GM12878 (cell line): Measurements from ENCODE around the gene TMCO1. TPM values are rescaled to one million over a fixed set of nuclear protein-coding genes. Genes with fewer than 3 reads are reported as not detected.
"Not testable (repeated sequence)": the region's sequence is repeated elsewhere in the genome, so short reads cannot be mapped to it uniquely, and the experiment has no call there.

Experiments used
- ATAC-seq: fragments of 200-7000 bp; cut with Tn5 transposase; 3 replicates; pipeline ENCODE4 v1.9.1; 2020; ENCODE audit warnings: mild to moderate bottlenecking, moderate library complexity
- BruUV-seq: library from RNA; stranded (reverse); fragments of 400-500 nt; replicated peaks from 2 replicates; lab custom pipeline; 2021; lab: Mats Ljungman, UMichigan
- CTCF ChIA-PET: fragments of 300-600 bp; sonication (Branson Sonifier 250); formaldehyde crosslinking; extraction: SDS; loops from one replicate; lab custom pipeline; 2021; ENCODE audit warnings: inconsistent platforms; lab: Yijun Ruan, JAX
- POLR2A ChIA-PET: fragments of 350-600 bp; formaldehyde crosslinking; extraction: SDS; loops from one replicate; lab custom pipeline; 2021; ENCODE audit warnings: inconsistent platforms; lab: Charles Lee
- RAD21 ChIA-PET: fragments of 300-600 bp; sonication (Branson Sonifier 250); formaldehyde crosslinking; loops from one replicate; lab custom pipeline; 2023; ENCODE audit warnings: antibody characterized with exemption; ENCODE audit not compliant: unreplicated experiment; lab: Charles Lee
- SMC1A ChIA-PET: fragments of 300-600 bp; sonication (Branson Sonifier 250); formaldehyde crosslinking; loops from one replicate; lab custom pipeline; 2023; ENCODE audit not compliant: unreplicated experiment, uncharacterized antibody; lab: Charles Lee
- DNase-seq: peaks from one replicate; pipeline ENCODE4 v3.0.0-alpha.2; 2011; ENCODE audit warnings: low read depth, low spot score
- FAIRE-seq: peaks from 3 replicates; lab custom pipeline; 2011; peaks lifted over from hg19 to GRCh38; lab: Jason Lieb, UNC
- H2AFZ ChIP-seq: 2 replicates; pipeline ENCODE4 v1.6.0; 2011; ENCODE audit warnings: low read depth, low read length, control low read depth; ENCODE audit not compliant: control insufficient read depth
- H3K27ac ChIP-seq: 2 replicates; pipeline ENCODE4 v1.5.1; 2011; ENCODE audit warnings: control low read depth; ENCODE audit not compliant: control insufficient read depth, insufficient read depth
- H3K27me3 ChIP-seq, 2 experiments: replicated peaks in 1 of 2; 2 replicates each; pipeline versions ENCODE4 v1.6.0 to v1.6.1; 2011; ENCODE audit warnings: low read length in 1 of 2; ENCODE audit not compliant: control insufficient read depth in 2 of 2, insufficient read depth in 2 of 2
- H3K36me3 ChIP-seq, 2 experiments: 2 replicates each; pipeline ENCODE4 v1.5.1; 2011; ENCODE audit warnings: low read length in 1 of 2; ENCODE audit not compliant: control insufficient read depth in 2 of 2, insufficient read depth in 2 of 2
- H3K4me1 ChIP-seq: 2 replicates; pipeline ENCODE4 v1.6.1; 2011; ENCODE audit warnings: mild to moderate bottlenecking, low read length, moderate library complexity, mixed read lengths; ENCODE audit not compliant: control insufficient read depth, insufficient read depth
- H3K4me2 ChIP-seq: 2 replicates; pipeline ENCODE4 v1.6.0; 2011; ENCODE audit warnings: control low read depth; ENCODE audit not compliant: control insufficient read depth, insufficient read depth
- H3K4me3 ChIP-seq: fragments of 200-600 bp; sonication (generic); 2 replicates; pipeline ENCODE4 v1.5.1; 2016
- H3K79me2 ChIP-seq: 2 replicates; pipeline ENCODE4 v1.6.0; 2011; ENCODE audit warnings: low read length; ENCODE audit not compliant: control insufficient read depth, insufficient read depth
- H3K9ac ChIP-seq: 2 replicates; pipeline ENCODE4 v1.8.0; 2011; ENCODE audit warnings: low read length, control low read depth, mixed read lengths; ENCODE audit not compliant: control insufficient read depth, insufficient read depth
- H3K9me3 ChIP-seq: replicated peaks from 3 replicates; pipeline ENCODE4 v1.5.1; 2011; ENCODE audit warnings: mild to moderate bottlenecking, low read length; ENCODE audit not compliant: control insufficient read depth, insufficient read depth
- H4K20me1 ChIP-seq: 2 replicates; pipeline ENCODE4 v1.6.0; 2011; ENCODE audit not compliant: control insufficient read depth, insufficient read depth
- HCFC1 ChIP-seq: fragments of 150-350 bp; IDR thresholded peaks from 2 replicates; pipeline ENCODE4 v1.6.1; 2014; ENCODE audit warnings: low read length
- MXI1 ChIP-seq: fragments of 150-350 bp; IDR thresholded peaks from 2 replicates; pipeline ENCODE4 v1.6.1; 2011; ENCODE audit warnings: low read depth, mild to moderate bottlenecking, inconsistent platforms, low read length, improper control_type of control experiment
- TAF1 ChIP-seq: IDR thresholded peaks from 2 replicates; pipeline ENCODE4 v1.6.1; 2011; ENCODE audit warnings: mild to moderate bottlenecking, low read depth, low read length, borderline replicate concordance
- ZNF592 ChIP-seq: fragments of 450-650 bp; IDR thresholded peaks from 2 replicates; pipeline ENCODE4 v1.6.1; 2017; ENCODE audit warnings: mild to moderate bottlenecking, moderate library complexity
- WGBS: methylation state at CpG from one replicate; pipeline ENCODE4 v1.1.6; 2016; ENCODE audit warnings: low lambda C conversion rate; ENCODE audit not compliant: insufficient replicate concordance, insufficient coverage; ENCODE audit errors: missing lambda C conversion rate; 5-methylcytosine and 5-hydroxymethylcytosine counted together
- in situ Hi-C: fragments of 300-500 bp; cut with MboI; formaldehyde crosslinking; loops from 9 replicates; pipeline ENCODE4 v1.14.3; 2018; ENCODE audit warnings: mixed read lengths
- intact Hi-C: fragments of 100-400 bp; cut with micrococcal nuclease; formaldehyde crosslinking; loops from one replicate; pipeline ENCODE4 v1.14.2; 2022; ENCODE audit not compliant: unreplicated experiment
- polyA plus RNA-seq, 11 experiments: library from polyadenylated mRNA; depleted of rRNA in 4 of 11; unstranded in 6 of 11; stranded (reverse) in 5 of 11; fragments of >200 nt; fragmentation: Nextera tagmentation in 4 of 11; fragmentation: Illumina TruSeq in 1 of 11; extraction: Ambion mirVana in 4 of 11; extraction: Trizol in 1 of 11; gene quantifications; 1 replicate in 1 of 11; 2 replicates in 10 of 11; pipeline versions ENCODE4 v1.2.1 to v1.2.3, GENCODE V29; 2011 to 2016; ENCODE audit warnings: inconsistent platforms in 2 of 11, missing spikeins in 2 of 11, low read depth in 1 of 11
- total RNA-seq, 4 experiments: library from RNA; depleted of rRNA in 3 of 4; stranded (reverse); fragments of >200 nt in 3 of 4; fragmentation: Illumina TruSeq in 1 of 4; extraction: Trizol in 1 of 4; gene quantifications; 2 replicates each; pipeline versions ENCODE4 v1.2.1 to v1.2.3, GENCODE V29; 2013 to 2021
- TF ChIP-seq, protein P1 (sequence below): fragments of 450-650 bp; IDR thresholded peaks from 2 replicates; pipeline ENCODE4 v1.6.1; 2016; ENCODE audit warnings: mild to moderate bottlenecking

TMCO1 gene
- total and polyA plus RNA-seq, 10 of the 15 experiments (the other 5 are each of a cell fraction or from before 2014, with no cell fraction given): 50.3 to 253 (median 126) TPM

DNA sequence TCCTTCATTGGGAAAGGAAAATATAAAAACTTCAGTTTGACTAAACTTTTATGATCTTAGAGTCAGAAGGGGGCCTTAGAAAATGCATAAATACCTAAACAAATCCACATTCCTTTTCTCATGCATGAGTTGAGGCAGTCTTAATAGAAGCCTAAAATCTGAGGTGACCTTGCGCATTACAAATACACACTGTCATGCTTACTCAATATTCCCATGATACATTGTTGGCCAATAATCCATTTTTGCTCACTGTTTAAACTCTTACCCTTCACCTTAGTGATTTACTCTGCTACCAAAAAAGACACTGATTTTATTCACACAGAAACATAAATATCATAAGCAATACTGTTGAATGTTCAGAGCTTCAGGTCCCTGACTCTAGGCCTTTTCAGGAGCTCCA is 19.1 kb upstream of the TMCO1 start:
- no peak for TF ChIP-seq ZNF592
- no peak for TF ChIP-seq TAF1
- TF ChIP-seq, protein P1, sequence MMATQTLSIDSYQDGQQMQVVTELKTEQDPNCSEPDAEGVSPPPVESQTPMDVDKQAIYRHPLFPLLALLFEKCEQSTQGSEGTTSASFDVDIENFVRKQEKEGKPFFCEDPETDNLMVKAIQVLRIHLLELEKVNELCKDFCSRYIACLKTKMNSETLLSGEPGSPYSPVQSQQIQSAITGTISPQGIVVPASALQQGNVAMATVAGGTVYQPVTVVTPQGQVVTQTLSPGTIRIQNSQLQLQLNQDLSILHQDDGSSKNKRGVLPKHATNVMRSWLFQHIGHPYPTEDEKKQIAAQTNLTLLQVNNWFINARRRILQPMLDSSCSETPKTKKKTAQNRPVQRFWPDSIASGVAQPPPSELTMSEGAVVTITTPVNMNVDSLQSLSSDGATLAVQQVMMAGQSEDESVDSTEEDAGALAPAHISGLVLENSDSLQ: no peak
- no peak for TF ChIP-seq HCFC1
- TF ChIP-seq MXI1: no peak
- TF ChIP-seq, all 136 proteins: peak for 0
- in situ Hi-C loops: no loop called here
- no peaks in the 10 kb centered on the region; the same call in 2 of the 3 replicates for H3K9me3 ChIP-seq
- ATAC-seq: no peak
- no peak overlapping the region for H3K4me3 ChIP-seq
- CTCF ChIA-PET: no interaction called here
- RAD21 ChIA-PET: interaction anchor here (0.5 kb wide), 1 partner anchor 93 kb away, joined by 3 read pairs; no protein-coding TSS in a partner anchor
- H2AFZ ChIP-seq: no peak overlapping the region
- H3K36me3 ChIP-seq: no peaks in the 10 kb centered on the region
- no peak for DNase-seq
- BruUV-seq: no TSS peak
- H3K4me1 ChIP-seq: no peaks in the 10 kb centered on the region
- H3K4me2 ChIP-seq: no peak overlapping the region
- no peak for FAIRE-seq
- H3K27me3 ChIP-seq: no peaks in the 10 kb centered on the region
- SMC1A ChIA-PET: no interaction called here
- intact Hi-C loops: no loop called here
- no peaks in the 10 kb centered on the region for H3K79me2 ChIP-seq
- no peak overlapping the region for H3K27ac ChIP-seq
- WGBS: 96% methylated on average over 1 of the region's 1 CpG
- POLR2A ChIA-PET: no interaction called here
- no peaks in the 10 kb centered on the region for H4K20me1 ChIP-seq
- H3K9ac ChIP-seq: no peak overlapping the region

GRCh38 chr1:165783519-165783918 is 14.9 kb upstream of the TMCO1 start:
- H3K79me2 ChIP-seq, in situ Hi-C loops, H3K9me3 ChIP-seq, intact Hi-C loops, RAD21 ChIA-PET, H3K4me2 ChIP-seq, POLR2A ChIA-PET, CTCF ChIA-PET, H4K20me1 ChIP-seq, H3K4me1 ChIP-seq, H3K9ac ChIP-seq, H3K36me3 ChIP-seq, H3K27ac ChIP-seq, DNase-seq, FAIRE-seq, ATAC-seq, H2AFZ ChIP-seq, H3K4me3 ChIP-seq, BruUV-seq, H3K27me3 ChIP-seq: not testable (repeated sequence)
- 60% methylated on average over 11 of the region's 11 CpGs for WGBS
- SMC1A ChIA-PET: interaction anchor here (0.6 kb wide), 1 partner anchor 146 kb away, joined by 3 read pairs; no protein-coding TSS in a partner anchor

DNA sequence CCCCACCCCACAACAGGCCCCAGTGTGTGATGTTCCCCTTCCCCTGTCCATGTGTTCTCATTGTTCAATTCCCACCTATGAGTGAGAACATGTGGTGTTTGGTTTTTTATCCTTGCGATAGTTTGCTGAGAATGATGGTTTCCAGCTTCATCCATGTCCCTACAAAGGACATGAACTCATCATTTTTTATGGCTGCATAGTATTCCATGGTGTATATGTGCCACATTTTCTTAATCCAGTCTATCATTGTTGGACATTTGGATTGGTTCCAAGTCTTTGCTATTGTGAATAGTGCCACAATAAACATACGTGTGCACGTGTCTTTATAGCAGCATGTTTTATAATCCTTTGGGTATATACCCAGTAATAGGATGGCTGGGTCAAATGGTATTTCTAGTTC is 9.5 kb upstream of the TMCO1 start:
- POLR2A ChIA-PET, H2AFZ ChIP-seq, intact Hi-C loops, H3K4me1 ChIP-seq, H3K79me2 ChIP-seq, H3K27ac ChIP-seq, H3K9ac ChIP-seq, ATAC-seq, H3K27me3 ChIP-seq, DNase-seq, in situ Hi-C loops, CTCF ChIA-PET, BruUV-seq, H3K4me2 ChIP-seq, H3K36me3 ChIP-seq, H3K4me3 ChIP-seq, FAIRE-seq, H4K20me1 ChIP-seq, SMC1A ChIA-PET, RAD21 ChIA-PET, H3K9me3 ChIP-seq: not testable (repeated sequence)
- WGBS: 50% methylated on average over 1 of the region's 3 CpGs
